ENCODE results near the gene UTF1. TPM values are rescaled to one million over a fixed set of nuclear protein-coding genes. Genes with fewer than 3 reads are reported as not detected.

The UTF1 gene
- total and polyA plus RNA-seq, 3 experiments from 2014 or later = not detected

DNA sequence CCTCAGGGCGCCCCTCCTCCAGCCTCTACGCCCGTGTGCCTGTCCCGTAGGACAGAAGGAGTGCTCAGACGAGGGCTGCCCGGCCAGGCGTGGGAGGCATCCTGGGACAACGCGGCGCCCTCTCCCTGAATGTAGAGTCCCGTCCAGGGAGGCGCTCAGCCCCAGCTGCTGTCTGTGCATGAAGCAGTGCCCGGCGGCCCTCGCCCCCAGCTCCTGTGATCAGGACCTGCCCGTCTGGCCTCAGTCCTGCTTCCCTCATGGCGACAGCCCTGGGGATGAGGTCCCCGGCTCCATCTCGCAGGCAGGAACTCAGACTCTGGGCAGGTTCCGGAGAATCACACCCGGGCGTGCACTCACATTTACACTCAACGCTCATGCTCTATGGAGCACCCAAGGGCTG is 24.9 kb upstream of the UTF1 start:
- Histone ChIP-seq H3K9me3 (ENCODE audit: low read length) (no peaks in the 10 kb centered on the region), H3K27ac (ENCODE audit: low read depth, low read length) (no peak overlapping the region), H3K4me1 (ENCODE audit: insufficient read depth, low read length) (no peaks in the 10 kb centered on the region), H3K36me3 (ENCODE audit: insufficient read depth, low read length) (no peaks in the 10 kb centered on the region), H3K4me3 (ENCODE audit: low read length) (no peak overlapping the region), H3K27me3 (ENCODE audit: insufficient read depth, low read length, poor library complexity, severe bottlenecking) (no peaks in the 10 kb centered on the region)
- H3K9me3 Mint-ChIP-seq = no peaks in the 10 kb centered on the region
- POLR2A ChIA-PET = no interaction called here
- H3K27ac Mint-ChIP-seq = no peak overlapping the region
- no peaks in the 10 kb centered on the region for H3K36me3 Mint-ChIP-seq
- no peak for DNase-seq
- H3K4me1 Mint-ChIP-seq = no peaks in the 10 kb centered on the region
- CTCF ChIA-PET = no interaction called here
- H3K27me3 Mint-ChIP-seq = no peaks in the 10 kb centered on the region
- H3K4me3 Mint-ChIP-seq = no peak overlapping the region

- no peaks in the 10 kb centered on the region for H3K9me3 Mint-ChIP-seq
- H3K4me3 Mint-ChIP-seq = no peak overlapping the region
- DNase-seq = no peak
- H3K27me3 Mint-ChIP-seq = no peaks in the 10 kb centered on the region
- Histone ChIP-seq H3K27ac (ENCODE audit: low read depth, low read length) (no peak overlapping the region), H3K4me1 (ENCODE audit: insufficient read depth, low read length) (no peaks in the 10 kb centered on the region), H3K27me3 (ENCODE audit: insufficient read depth, low read length, poor library complexity, severe bottlenecking) (no peaks in the 10 kb centered on the region), H3K9me3 (ENCODE audit: low read length) (no peaks in the 10 kb centered on the region), H3K4me3 (ENCODE audit: low read length) (no peak overlapping the region), H3K36me3 (ENCODE audit: insufficient read depth, low read length) (no peaks in the 10 kb centered on the region)
- no peak overlapping the region for H3K27ac Mint-ChIP-seq
- ChIA-PET CTCF (no interaction called here), POLR2A (no interaction called here)
- peaks cover 0 to 5% (median 0%) of the 10 kb centered on the region in 3 donors for H3K4me1 Mint-ChIP-seq
- no peaks in the 10 kb centered on the region for H3K36me3 Mint-ChIP-seq
Measured at GRCh38 chr10:133206356-133207040, 23.5 kb upstream of the UTF1 start.

DNA sequence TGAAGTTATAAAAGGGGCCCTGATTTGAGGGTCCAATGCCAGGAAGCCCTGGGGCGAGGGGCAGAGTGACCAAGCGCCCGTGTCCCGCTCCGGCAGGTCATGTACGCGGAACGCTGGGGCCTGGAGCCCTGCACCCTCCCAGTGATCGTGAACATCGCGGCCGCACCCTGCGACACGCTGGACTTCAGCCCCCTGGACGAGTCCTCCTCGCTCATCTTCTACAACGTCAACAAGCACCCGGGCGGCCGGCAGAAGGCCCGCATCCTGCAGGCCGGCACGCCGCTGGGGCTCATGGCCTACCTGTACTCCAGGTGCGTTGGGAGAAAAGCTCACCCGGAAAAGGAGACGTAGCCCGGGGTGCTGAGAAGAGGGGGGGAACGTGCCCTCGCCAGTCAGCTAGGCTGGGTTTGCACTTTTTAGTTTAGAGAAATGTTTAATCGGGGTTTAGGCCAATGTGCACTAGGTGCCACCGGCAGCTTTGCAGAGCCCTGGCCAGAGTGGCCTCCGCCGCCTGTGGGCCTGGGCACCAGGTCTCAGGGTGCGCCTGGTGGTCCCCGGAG is 22.9 kb upstream of the UTF1 start:
- no peak overlapping the region for H3K4me3 ChIP-seq (ENCODE audit: low read length)
- no peak overlapping the region for H3K27ac ChIP-seq (ENCODE audit: low read depth, low read length)
- Mint-ChIP-seq H3K9me3 (no peaks in the 10 kb centered on the region), H3K27me3 (peaks cover 0 to 3% of the 10 kb centered on the region in 2 donors), H3K4me3 (peak overlapping the region in 1 of 7 donors; percentile 66), H3K36me3 (no peaks in the 10 kb centered on the region), H3K27ac (no peak overlapping the region), H3K4me1 (peaks cover 0 to 5% (median 0%) of the 10 kb centered on the region in 3 donors)
- ChIA-PET CTCF (no interaction called here), POLR2A (no interaction called here)
- no peaks in the 10 kb centered on the region for H3K27me3 ChIP-seq (ENCODE audit: insufficient read depth, low read length, poor library complexity, severe bottlenecking)
- no peak for DNase-seq
- H3K36me3 ChIP-seq (ENCODE audit: insufficient read depth, low read length) = no peaks in the 10 kb centered on the region
- no peaks in the 10 kb centered on the region for H3K4me1 ChIP-seq (ENCODE audit: insufficient read depth, low read length)
- H3K9me3 ChIP-seq (ENCODE audit: low read length) = no peaks in the 10 kb centered on the region

- no peaks in the 10 kb centered on the region for H3K4me1 ChIP-seq (ENCODE audit: insufficient read depth, low read length)
- Mint-ChIP-seq H3K4me3 (peak overlapping the region in 1 of 7 donors; percentile 66), H3K27me3 (peaks cover 0 to 3% of the 10 kb centered on the region in 2 donors), H3K27ac (no peak overlapping the region), H3K4me1 (peaks cover 0 to 5% (median 0%) of the 10 kb centered on the region in 3 donors), H3K9me3 (no peaks in the 10 kb centered on the region), H3K36me3 (no peaks in the 10 kb centered on the region)
- no peak overlapping the region for H3K4me3 ChIP-seq (ENCODE audit: low read length)
- ChIA-PET POLR2A (no interaction called here), CTCF (no interaction called here)
- no peak overlapping the region for H3K27ac ChIP-seq (ENCODE audit: low read depth, low read length)
- no peaks in the 10 kb centered on the region for H3K27me3 ChIP-seq (ENCODE audit: insufficient read depth, low read length, poor library complexity, severe bottlenecking)
- no peak for DNase-seq
- no peaks in the 10 kb centered on the region for H3K9me3 ChIP-seq (ENCODE audit: low read length)
- H3K36me3 ChIP-seq (ENCODE audit: insufficient read depth, low read length) = no peaks in the 10 kb centered on the region
Measured at GRCh38 chr10:133207627-133208026, 22.4 kb upstream of the UTF1 start.

DNA sequence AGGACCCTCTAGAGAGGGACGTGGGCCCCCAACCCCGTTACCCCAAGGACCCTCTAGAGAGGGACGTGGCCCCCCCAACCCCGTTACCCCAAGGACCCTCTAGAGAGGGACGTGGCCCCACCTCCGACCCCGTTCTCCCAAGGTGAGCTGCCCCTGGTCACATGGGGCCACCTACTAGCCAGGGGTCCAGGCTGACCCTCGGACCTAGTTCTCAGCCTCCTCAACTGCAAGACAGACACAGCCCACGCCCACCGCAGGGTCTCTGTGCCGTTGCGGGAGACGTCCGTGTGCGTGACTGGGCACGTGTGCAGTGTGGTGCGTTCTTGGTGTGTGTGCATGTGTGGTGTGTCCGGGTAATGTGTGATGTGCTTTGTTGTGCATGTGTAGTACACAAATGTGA is 21.6 kb upstream of the UTF1 start:
- no peak overlapping the region for H3K27ac ChIP-seq (ENCODE audit: low read depth, low read length)
- H3K36me3 ChIP-seq (ENCODE audit: insufficient read depth, low read length) = no peaks in the 10 kb centered on the region
- Mint-ChIP-seq H3K27ac (no peak overlapping the region), H3K36me3 (no peaks in the 10 kb centered on the region), H3K4me1 (peaks cover 0 to 5% (median 0%) of the 10 kb centered on the region in 3 donors), H3K4me3 (no peak overlapping the region), H3K27me3 (peaks cover 0 to 3% of the 10 kb centered on the region in 2 donors), H3K9me3 (no peaks in the 10 kb centered on the region)
- H3K9me3 ChIP-seq (ENCODE audit: low read length) = no peaks in the 10 kb centered on the region
- H3K4me3 ChIP-seq (ENCODE audit: low read length) = no peak overlapping the region
- CTCF ChIA-PET = no interaction called here
- DNase-seq = no peak
- H3K27me3 ChIP-seq (ENCODE audit: insufficient read depth, low read length, poor library complexity, severe bottlenecking) = no peaks in the 10 kb centered on the region
- POLR2A ChIA-PET = no interaction called here
- H3K4me1 ChIP-seq (ENCODE audit: insufficient read depth, low read length) = no peaks in the 10 kb centered on the region

DNA sequence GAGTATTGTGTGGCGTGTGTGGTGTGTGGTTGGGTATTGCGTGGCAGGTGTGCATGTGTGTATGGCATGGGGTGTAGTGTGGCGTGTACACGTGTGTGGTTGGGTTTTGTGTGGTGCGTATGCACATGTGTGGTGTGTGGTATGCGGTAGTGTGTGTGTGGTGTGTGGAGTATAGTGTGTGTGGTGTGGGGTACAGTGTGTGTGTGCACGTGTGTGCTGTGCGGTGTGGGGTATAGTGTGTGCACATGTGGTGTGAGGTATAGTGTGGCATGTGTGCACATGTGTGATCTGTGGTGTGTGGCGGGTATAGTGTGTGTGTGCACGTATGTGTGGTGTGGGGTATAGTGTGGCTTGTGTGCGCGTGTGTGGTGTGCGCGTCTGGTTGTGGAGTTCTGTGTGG is 20.9 kb upstream of the UTF1 start:
- peaks cover 0 to 5% (median 0%) of the 10 kb centered on the region in 3 donors for H3K4me1 Mint-ChIP-seq
- Histone ChIP-seq H3K27ac (ENCODE audit: low read depth, low read length) (no peak overlapping the region), H3K4me3 (ENCODE audit: low read length) (no peak overlapping the region), H3K9me3 (ENCODE audit: low read length) (no peaks in the 10 kb centered on the region), H3K27me3 (ENCODE audit: insufficient read depth, low read length, poor library complexity, severe bottlenecking) (no peaks in the 10 kb centered on the region), H3K36me3 (ENCODE audit: insufficient read depth, low read length) (no peaks in the 10 kb centered on the region), H3K4me1 (ENCODE audit: insufficient read depth, low read length) (no peaks in the 10 kb centered on the region)
- POLR2A ChIA-PET = no interaction called here
- CTCF ChIA-PET = no interaction called here
- no peak overlapping the region for H3K27ac Mint-ChIP-seq
- no peak for DNase-seq
- H3K9me3 Mint-ChIP-seq = no peaks in the 10 kb centered on the region
- peaks cover 0 to 3% of the 10 kb centered on the region in 2 donors for H3K27me3 Mint-ChIP-seq
- no peaks in the 10 kb centered on the region for H3K36me3 Mint-ChIP-seq
- no peak overlapping the region for H3K4me3 Mint-ChIP-seq

DNA sequence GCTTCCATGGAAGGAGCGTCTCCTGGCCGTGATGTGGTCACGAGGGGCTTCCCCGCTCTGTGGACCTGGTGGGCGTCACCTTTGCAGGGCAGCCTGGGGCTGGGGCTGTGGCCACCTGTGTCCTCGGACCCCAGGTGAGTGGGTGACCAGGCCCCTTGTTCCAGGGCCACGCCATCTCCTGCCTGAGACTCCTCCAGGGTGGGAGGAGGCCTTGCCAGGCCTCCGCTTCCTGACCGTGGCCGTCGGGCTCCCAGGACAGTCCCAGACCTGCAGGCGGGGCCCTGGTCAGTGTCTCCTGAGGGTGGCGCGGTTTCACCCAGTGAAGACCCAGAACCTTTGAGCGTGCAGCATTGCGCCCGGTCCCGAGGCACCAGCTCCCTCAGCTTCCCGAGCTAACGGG is 20.4 kb upstream of the UTF1 start:
- no peak overlapping the region for H3K27ac Mint-ChIP-seq
- no peak overlapping the region for H3K4me3 Mint-ChIP-seq
- Histone ChIP-seq H3K27me3 (ENCODE audit: insufficient read depth, low read length, poor library complexity, severe bottlenecking) (no peaks in the 10 kb centered on the region), H3K4me3 (ENCODE audit: low read length) (no peak overlapping the region), H3K9me3 (ENCODE audit: low read length) (no peaks in the 10 kb centered on the region), H3K36me3 (ENCODE audit: insufficient read depth, low read length) (no peaks in the 10 kb centered on the region), H3K4me1 (ENCODE audit: insufficient read depth, low read length) (no peaks in the 10 kb centered on the region), H3K27ac (ENCODE audit: low read depth, low read length) (no peak overlapping the region)
- DNase-seq = no peak
- no peaks in the 10 kb centered on the region for H3K9me3 Mint-ChIP-seq
- H3K27me3 Mint-ChIP-seq = peaks cover 0 to 3% of the 10 kb centered on the region in 2 donors
- CTCF ChIA-PET = no interaction called here
- peaks cover 0 to 5% (median 0%) of the 10 kb centered on the region in 3 donors for H3K4me1 Mint-ChIP-seq
- H3K36me3 Mint-ChIP-seq = no peaks in the 10 kb centered on the region
- POLR2A ChIA-PET = no interaction called here

- H3K9me3 Mint-ChIP-seq = no peaks in the 10 kb centered on the region
- DNase-seq = no peak
- no peaks in the 10 kb centered on the region for H3K36me3 Mint-ChIP-seq
- H3K27ac Mint-ChIP-seq = peak overlapping the region in 1 of 8 donors; percentile 33
- no peak overlapping the region for H3K27ac ChIP-seq (ENCODE audit: low read depth, low read length)
- H3K27me3 Mint-ChIP-seq = peaks cover 0 to 3% of the 10 kb centered on the region in 2 donors
- H3K27me3 ChIP-seq (ENCODE audit: insufficient read depth, low read length, poor library complexity, severe bottlenecking) = no peaks in the 10 kb centered on the region
- H3K4me1 Mint-ChIP-seq = peaks cover 0 to 5% (median 0%) of the 10 kb centered on the region in 3 donors
- POLR2A ChIA-PET = no interaction called here
- H3K36me3 ChIP-seq (ENCODE audit: insufficient read depth, low read length) = no peaks in the 10 kb centered on the region
- H3K4me3 Mint-ChIP-seq = peak overlapping the region in 2 of 7 donors; percentile 13 to 28
- CTCF ChIA-PET = no interaction called here
- no peaks in the 10 kb centered on the region for H3K4me1 ChIP-seq (ENCODE audit: insufficient read depth, low read length)
- no peak overlapping the region for H3K4me3 ChIP-seq (ENCODE audit: low read length)
- H3K9me3 ChIP-seq (ENCODE audit: low read length) = no peaks in the 10 kb centered on the region
Measured at GRCh38 chr10:133210398-133211140, 19.4 kb upstream of the UTF1 start.

Measured in CD8-positive, alpha-beta memory T cell (primary cell).